Left hindlimb (tissue), 1 donor: Measurements from ENCODE around the gene MAN1A1.

Source experiments
- DNase-seq: peaks from one replicate; pipeline ENCODE4 v3.0.0-alpha.2; 2018

Gene MAN1A1

DNA sequence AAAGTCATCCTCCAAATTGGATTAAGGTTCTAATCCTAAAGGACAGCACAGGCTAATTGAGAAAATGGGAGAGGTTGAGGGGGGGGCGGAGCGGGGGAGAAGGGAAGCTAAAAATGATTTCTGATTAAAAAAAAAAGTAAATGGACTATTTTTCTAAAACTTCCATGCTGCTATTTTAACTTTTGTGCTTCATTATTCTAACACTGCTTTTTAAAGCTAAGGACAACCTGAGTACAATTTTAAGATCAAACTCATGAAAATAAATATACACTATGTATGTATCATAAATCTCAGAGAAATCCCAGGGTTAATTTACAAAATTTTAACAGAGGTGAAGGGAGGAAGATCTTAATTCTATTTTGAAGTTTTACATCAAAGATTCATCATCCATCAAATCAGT, 4.4 kb downstream of the MAN1A1 start:
- no peak for DNase-seq

DNA sequence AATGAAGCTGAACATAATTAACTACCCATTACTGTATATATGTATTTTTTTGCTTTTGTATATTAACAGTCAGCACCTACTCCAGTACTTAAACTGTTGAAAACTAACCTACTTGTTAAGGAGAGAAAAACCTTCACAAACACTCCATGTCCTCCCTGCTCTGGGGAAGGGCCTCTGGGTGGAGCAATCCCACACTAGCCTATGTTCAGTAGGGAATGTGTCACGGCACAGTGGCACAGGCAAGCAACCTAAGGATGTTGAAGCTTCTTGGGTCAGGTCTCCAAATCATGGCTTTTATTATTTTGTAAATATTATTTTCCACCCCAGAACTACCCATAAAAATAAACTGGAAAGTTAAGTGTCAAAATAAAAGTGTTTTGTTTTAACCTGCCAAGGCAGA, 5.3 kb downstream of the MAN1A1 start:
- DNase-seq = no peak

DNA sequence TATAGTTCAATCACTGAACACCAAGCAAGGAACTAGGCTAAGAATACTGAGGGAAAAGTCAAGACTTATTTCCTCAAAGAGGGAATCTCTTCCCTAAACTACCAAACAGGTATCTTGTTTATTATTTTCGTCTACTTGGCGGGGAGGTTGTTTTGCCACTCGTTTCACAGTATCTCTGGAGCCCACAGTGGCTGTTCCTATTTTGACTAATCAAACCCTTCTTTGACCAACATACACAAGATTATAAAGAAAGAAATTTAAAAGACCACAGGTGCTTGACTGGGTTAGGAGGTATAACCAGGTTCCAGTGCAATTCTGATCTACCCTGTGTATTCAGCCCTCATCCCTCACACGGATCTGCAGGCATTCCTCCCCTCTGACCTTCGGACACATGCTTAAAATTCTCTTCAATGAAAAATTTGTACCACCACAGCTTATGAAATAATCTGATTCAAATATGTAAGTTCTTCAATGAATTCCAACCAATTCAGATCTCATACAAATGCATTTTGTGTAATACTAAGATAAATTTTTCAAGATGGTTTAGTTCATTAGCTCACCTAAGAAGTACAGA, 5.9 kb downstream of the MAN1A1 start:
- DNase-seq = no peak

DNA sequence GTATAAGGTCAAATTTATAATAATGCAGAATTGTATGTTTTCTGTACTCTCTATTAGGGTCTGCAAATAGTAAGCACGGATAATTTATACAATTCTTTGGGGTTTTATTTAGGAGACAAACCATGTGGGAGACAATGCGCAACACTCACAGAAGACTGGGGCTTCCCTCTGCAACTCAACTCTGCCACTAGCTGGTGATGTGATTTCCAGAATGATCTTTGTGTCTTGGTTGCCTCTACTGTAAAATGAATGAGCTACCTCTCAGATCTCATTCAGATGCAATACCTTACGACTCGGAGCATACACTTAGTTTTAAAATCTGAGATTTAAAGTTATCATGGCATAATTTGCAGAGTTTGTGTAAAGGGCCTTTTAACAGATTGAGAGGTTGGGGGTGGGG, 6.4 kb downstream of the MAN1A1 start:
- DNase-seq = no peak

DNA sequence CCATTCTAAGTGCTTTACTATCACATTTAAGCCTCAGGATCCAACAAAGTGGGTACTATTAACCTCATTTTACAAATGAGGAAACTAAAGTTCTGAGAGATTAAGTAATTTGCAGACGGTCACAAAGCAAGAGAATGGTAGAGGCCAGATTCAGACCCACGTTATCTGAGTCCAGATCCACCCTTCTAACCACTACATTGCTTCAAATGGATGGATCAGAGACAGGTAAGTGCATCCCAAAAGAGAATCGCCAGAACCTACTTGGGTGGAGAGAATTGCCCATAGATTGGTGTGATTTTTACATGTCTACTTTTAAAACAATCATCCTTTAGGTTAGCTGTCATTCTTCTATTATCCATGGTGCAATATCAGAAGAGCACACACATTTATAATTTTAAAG, 7.1 kb downstream of the MAN1A1 start:
- no peak for DNase-seq

DNA sequence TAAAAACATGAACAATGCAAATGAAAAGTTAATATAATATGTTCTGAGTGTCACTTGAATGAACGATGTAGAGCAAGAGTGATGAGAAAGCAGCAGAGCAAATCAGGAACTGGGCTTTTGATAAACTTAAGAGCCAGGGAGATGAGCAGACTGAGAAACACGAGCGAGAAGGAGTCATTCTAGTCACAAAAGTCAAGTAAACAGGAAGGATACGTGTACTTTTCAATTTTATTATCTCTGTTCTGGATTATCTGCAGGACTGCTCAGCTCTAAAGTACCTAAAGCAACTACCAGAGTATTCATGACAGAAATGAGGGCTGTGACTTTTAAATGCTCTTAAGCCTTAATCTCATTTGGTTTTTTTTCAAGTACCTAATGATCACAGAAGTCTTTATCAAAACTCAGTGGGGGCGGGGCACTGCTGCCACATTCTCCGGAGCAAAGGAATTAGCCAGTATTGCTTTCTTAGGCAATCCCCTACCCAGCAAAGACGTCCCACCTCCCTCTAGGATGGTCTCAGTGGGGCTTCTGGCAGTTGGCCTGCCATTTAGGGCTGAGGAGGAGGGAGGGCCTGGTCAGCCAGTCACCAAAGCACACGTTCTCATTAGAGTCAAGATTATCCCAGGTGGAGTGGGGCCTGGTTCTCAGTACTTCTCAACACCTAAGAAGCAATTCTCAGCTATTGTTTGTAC, 8.6 kb downstream of the MAN1A1 start:
- no peak for DNase-seq

DNA sequence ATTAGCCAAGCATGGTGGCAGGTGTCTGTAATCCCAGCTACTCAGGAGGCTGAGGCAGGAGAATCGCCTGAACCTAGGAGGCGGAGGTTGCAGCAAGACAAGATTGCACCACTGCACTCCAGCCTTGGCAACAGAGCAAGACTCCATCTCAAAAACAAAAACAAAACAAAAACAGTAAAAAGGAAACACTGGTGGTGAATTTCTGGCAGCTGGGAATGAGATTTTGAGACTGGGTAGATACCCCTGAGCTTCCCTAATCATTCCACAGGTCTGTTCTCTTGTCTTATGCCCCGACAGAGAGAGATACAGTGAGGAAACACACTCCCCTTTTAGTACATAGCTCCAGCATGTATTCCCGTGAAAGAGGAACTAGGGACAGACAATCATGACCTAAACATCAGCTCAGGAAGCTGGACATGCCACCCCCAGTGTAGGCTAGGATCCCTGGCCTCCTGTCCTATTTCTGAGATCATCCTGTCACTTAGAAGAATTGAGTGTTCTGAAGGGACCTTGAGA, 9.6 kb downstream of the MAN1A1 start:
- DNase-seq = no peak

DNA sequence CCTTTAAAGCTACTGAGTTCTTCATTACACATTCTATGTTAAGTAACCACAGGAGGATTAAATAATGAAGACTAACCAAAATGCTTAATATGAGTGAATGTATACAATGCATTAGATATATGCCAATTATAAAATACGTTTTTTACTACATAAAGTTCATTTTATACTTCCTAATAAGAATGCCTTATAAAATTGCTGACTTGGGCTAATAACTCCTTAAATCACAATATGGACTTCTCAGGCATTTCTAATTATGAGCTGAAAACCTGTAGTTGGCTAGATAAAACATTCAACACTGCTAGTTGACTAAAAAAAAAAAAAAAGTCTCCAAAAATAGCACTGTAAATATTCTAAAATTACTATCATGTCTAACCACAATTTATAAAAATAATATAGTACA, 11.8 kb downstream of the MAN1A1 start:
- DNase-seq = no peak

DNA sequence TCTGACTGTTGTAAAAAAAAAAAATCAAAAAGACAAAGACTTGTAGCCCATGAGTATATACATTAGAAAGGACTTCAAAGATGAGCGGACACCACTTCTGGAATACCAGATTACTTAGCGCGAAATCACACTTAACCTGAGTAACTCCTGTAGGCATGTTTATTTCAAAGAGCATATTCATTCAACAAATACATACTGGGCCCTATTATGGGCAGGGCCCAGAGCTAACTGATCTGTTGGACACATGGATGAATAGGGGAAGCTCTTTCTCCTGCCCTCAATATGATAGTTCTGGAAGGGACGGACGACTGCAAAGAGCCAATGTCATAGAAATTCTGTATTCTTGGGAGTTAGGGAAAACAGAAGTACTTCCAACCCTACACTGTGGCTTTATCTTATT, 12.3 kb downstream of the MAN1A1 start:
- DNase-seq = no peak

DNA sequence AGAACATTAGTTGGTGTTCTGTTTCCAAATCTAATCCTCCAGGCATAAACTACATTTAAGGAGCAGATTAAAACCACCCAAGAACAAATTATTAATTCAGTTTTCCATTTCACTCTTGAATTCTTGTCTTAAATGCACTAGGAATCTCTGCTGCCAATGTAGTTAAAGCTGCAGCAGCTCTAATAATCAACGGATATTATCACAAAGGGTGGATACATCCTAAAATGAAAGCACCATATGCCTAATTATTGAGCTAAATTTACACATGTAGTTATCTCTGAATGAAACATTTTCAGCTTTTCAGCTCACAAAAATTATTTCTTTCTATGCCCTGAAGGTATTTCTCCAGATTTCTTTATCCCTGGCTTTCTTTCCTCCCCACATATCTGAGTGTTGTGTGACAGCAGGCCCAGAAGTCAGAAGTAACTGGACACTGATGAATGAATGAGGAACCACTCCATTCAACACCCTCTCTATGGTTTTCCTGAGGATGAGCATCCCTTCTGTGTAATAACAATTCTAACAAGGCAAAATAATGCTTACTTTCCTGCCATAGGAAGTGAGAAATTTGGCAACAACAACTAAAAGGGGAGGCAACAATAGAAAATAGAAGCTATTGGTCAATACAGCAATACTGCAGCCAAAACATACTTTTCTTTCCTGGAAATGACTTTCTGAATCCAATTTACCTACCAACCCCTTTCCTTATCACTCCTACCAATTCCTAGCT, 14.9 kb downstream of the MAN1A1 start:
- no peak for DNase-seq

DNA sequence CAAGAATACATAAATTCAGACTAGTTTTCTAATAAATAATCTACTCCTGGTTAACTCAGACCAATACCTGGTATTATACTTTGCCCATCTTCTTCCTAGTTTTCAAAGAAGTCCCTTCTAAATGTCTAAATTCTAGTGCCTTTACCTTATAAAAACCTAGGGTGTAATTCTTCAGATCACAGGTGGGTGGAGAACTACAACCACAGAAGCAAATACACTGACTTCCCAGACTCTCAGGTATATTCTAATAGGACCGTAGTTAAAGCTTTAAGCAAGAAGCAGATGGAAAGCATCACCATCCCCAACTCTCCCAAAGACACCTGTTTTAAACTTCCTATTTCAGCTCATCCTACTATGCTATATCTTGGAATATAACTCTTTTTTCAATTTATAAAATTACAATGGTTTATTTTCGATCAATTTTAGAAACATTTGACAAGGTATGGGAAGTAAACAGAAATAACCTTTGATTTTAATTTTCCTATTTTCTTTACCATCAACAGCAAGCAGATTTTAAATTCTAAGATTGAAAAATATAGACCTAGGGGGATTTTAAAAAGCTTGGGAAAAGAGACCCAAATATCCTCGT, 15.8 kb downstream of the MAN1A1 start:
- DNase-seq = no peak

DNA sequence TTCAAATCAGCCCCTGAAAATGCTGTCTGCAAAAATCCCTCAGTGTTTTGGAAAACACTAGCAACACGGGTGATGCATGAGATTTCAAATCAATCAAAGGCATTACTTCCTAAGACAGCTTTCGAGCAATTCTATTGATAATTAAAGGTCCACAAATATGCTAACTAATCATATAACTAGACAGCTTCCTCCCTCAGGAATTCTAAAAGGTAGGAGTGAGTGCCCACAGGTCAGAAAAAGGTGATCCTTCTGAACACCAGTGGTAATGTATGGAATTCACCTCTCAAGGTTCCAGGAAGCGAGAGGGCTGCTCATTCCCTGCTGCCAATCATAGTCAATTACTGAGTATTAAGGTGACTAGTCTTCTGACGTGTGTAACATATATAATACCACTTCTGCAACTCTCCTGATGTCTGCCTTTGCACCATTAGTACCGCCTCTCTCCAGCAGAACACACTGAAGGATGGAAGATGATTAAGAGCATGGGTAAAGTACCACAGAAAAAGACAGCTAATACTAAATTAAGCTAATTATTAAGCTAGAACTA, 16.4 kb downstream of the MAN1A1 start:
- DNase-seq = no peak

DNA sequence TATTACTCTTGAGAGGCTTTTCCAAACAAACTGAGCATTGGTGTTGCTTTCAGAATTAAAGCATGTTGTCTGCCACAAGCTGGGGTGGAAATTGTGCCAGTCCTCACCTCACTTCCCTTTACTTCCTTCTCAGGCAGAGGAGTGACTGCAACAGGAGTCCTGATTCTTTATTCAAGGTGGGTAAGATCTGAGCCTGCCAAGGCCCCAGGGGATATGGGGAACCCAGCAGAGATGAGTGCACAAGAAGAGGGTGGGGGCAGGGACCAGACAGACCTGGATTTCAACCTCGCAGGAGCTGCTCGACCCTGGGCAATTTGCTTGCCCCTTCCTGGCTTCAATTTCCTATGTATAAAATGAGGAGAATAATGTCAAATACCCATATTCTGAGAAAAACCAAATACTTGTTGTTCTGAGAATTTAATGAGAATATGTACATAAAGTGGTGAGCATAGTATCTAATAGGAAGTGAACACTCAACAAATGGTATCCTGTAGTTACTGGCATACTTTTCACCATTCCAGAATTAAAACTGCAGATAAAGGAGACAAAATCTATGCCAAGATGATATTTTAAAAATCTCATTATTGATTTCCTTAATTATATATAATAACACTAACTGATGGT, 17.8 kb downstream of the MAN1A1 start:
- no peak for DNase-seq

DNA sequence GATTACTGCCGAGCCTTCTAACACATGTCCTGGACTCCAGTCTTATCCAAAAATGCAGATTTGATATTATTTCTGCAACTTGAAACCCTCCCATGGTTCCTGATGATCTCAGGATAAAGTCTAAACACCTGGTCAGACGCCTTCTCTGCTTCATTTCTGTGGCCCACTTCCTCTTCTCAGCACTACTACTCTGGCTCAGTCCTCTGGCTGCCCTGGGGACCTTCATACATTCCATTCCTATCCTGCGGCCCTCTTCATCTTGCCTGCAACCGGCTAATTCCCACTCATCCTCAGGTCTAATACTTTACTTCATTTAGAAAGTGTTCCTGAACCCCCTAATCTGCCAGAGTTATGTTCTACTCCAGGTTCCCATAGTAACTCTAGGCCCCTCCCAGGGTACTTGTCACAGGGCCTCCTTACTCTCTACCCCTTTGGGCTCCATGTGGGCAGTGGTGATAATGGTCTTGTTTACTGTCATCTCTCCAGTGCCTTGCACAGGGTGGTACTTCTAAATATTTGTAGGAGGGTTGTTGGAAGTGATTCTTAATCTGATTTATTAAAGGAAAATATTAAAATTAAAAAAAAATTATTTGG, 18.9 kb downstream of the MAN1A1 start:
- DNase-seq = no peak

DNA sequence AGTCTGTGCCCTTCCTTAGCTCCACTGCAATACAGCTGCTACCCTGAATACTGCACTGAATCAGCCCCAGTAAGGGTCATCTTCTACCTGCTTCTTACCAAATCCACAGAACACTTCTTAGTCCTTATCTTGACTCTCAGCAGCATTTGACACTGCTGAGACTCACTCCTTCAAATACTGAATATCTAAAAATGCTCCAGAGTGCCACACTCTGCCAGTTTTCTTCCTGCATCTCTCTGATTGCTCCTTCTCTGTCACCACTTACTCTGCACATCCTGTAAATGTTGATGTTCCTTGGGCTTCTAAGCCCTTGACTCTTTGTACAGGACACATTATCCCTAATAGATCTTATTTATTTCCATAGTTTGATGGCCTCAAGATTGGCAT, 19.8 kb downstream of the MAN1A1 start:
- no peak for DNase-seq

DNA sequence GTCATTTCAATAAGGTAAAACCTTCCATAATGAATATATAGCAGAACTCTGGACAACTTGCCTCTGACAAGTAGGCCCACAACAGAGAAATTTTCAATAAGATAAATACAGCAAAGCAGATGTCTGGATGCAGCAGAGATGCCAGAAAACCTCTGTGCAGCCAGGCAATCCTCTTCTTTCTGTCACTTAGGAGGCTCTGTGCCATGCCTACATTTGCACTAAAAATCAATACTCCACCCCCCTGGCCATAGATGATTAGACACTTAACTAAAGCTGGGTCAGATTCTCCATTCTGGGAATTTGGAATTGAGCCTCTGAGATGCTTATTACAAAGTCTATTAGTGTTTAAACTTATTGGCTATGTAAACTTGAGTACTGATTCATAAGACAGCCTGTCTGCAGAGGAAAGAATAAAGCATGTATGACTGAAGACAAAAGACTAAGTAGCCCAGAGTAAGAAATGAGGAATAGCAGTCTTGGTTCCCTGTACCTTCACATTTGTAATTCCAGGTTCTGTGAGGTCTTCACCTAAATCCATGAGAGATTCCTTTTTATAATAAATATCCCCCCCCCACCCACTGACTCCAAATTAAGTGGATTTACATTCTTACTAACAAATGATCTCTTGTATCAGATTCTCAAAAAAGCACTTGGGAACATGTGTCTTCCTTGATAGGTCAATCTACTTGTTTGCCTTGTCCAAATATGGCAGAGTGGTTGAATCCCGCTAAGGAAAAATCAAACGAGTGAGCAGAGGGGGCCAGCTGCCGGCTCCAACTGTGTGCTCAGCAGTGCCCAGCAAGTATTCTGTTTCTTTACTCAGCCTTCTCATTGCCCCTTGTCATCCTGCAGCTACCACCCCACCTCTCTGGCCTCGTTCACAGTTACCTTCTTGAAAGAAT, 20.4 kb downstream of the MAN1A1 start:
- DNase-seq = no peak

DNA sequence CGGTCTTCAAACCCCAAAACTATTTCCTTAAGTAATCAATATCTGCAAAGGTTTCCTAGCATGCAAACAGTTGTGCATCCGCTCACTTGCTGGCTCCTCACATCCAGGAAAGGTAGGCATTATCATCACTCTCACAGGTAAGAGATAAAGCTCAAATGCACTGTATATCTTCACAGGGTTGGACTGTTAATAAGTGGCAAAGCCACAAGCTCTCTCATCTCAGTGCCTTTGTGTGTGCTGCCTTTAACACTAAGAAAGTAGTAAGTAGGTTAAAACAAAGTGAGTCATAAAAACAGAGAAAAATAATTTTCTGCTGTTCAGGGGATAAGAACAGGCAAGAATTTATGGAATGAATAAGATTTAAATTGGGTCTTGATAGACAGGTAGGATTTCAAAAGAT, 21.3 kb downstream of the MAN1A1 start:
- no peak for DNase-seq

DNA sequence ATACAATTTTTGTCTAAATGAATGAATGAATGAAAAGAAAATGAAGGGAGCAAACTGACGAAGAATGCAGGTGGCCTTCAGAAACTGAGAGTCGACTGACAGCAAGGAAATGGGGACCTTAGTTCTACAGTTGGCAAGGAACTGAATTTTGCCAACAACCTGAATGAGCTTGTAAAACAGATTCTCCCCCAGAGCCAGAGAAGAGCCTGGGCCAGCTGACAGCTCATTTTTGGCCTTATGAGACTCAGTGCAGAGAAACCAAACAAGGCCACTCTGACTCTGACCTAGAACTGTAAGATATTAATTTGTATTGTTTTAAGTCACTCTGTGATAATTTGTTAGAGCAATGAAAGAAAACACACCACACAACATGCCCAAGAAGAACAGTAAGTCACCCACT, 21.8 kb downstream of the MAN1A1 start:
- no peak for DNase-seq

DNA sequence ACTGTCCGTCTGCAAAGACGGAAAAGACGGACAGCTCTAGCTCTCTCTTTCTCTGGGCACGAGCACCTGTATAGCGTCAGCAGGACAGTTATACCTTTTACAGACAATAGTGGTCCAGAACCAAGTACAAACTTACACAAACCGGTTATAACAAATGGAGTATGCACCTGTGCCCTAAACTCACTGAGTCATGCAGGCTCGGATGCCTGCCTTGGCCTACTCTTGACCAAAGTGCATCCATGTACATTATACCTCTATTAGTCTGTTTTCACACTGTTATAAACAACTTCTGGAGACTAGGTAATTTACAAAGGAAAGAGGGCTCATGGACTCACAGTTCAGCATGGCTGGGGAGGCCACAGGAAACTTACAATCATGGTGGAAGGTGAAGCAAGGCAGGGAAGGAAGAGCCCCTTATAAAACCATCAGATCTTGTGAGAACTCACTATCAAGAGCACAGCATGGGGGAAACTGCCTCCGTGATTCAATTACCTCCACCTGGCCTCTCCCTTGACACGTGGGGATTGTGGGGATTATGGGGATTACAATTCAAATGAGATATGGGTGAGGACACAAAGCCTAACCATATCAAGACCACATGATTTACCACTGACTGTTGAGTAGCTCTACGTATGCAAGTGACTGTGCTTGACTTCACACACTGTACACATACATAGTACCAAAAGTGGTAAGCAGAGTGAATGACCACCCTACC, 23.1 kb downstream of the MAN1A1 start:
- no peak for DNase-seq

DNA sequence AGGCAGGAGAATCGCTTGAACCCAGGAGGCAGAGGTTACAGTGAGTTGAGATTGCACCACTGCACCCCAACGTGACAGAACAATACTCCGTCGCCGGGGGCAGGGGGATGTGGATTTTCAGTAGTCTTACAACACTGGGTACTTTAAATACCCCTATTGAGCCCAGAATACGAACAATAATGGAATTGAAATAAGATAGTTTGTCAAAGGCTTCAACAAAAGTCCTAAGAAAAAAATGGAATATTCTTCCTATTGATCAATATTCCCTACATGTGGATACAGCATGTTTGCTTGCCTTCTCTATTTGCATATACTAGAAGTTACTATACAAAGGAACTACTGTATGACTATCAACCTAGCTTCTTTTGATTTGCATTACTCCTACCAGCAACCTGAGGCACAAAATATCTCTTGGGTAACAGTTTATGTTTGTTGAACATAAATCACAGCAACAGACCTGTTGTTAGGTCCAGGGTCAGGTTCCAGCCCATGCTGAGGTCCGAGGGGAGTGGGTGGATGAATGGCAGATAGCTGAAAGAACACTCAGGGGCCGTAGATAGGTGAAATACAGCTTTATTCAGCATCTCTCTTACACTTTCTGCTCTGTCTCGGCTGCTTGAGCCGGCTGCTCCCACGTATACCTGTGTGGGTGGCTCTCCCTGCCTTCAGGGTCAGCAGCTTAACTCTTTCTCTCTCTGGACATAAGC, 23.8 kb downstream of the MAN1A1 start:
- no peak for DNase-seq
